Activated T-cell treated with anti-CD3 and anti-CD28 coated beads for 24 hours (primary cell): Measurements from ENCODE around the gene COMMD1.
"Not testable (repeated sequence)": the region's sequence is repeated elsewhere in the genome, so short reads cannot be mapped to it uniquely, and the experiment has no call there.

Source experiments
- DNase-seq: peaks from one replicate; pipeline ENCODE4 v3.0.0-alpha.2; 2020; ENCODE audit warnings: low read depth

Gene COMMD1

DNA sequence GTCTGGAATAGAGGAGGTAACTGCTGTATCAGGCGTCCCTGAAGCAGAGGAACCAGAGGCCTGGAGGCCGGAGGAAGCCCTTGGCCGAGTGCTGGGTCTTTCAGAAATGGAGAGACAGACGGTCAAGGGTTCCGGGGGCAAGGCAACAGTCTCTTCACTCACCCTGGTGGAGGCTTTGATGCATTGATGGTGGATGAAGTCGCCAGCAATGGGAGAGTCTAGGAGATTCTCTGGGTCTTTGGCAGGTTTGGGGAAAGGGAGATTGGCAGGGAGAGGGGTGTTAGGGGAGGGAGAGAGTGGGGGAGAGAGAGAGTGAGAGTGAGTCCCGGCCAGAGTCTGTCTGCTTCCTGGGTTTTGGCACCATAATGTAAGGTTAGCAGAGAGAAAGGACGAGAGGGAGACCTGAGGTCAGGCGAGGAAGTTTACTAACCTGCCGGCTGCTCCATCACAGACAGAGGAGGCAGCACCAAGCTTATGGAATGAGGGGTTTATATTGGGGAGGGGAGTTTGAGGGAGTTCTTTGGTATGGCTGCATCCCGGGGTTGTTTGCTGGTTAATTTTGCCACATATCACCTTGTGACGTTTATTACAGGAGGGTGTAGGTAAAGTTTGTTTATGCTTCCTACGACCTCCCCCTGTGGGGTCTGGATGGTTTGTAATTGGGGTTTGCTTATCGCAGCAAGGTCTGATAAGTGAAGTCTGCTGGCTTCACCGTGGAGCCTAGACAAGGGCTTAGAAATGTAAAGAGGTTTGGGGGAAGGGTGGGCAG, 19.6 kb downstream of the COMMD1 start:
- DNase-seq = no peak

DNA sequence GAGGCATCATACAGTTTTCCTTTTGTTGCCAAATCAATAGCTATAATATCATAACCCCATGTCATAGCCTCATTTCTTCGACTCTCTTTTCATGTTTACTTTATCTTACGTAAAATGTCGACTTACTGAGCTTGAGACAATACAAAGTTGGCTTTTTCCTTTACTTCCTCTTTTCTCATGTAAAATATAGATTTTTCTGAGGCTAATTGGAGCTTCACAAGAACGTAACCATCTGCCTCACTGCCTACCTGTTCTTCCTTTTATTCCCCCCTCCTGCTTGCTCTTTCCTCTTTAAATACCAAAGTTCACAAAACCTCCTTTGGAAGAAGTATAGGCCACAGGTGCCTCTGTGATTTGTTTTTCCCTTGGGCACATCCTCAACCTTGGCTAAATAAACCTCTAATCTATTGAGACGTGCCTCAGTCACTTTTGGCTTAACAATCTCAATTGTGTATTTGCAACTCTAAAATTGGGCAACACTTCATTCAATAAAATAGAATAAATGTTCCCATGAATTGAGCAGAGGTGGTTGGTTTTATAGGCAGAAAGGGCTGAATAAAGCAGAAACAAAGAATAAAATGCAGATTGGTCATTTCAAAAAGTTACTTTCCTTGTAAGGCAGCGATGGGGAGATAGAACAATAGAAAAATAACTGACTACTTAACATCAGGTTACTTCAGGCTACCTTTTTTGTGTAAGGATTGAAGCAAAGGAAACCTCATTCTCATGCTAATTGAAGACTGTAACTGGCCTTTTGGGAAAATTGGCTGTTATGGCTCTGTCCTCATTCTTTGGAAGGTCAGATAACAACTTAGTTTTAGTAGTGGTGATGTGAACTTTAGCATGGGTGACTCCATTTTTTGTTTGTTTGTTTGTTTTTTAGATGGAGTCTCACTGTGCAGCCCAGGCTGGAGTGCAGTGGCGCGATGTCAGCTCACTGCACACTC, 21.3 kb downstream of the COMMD1 start:
- no peak for DNase-seq

DNA sequence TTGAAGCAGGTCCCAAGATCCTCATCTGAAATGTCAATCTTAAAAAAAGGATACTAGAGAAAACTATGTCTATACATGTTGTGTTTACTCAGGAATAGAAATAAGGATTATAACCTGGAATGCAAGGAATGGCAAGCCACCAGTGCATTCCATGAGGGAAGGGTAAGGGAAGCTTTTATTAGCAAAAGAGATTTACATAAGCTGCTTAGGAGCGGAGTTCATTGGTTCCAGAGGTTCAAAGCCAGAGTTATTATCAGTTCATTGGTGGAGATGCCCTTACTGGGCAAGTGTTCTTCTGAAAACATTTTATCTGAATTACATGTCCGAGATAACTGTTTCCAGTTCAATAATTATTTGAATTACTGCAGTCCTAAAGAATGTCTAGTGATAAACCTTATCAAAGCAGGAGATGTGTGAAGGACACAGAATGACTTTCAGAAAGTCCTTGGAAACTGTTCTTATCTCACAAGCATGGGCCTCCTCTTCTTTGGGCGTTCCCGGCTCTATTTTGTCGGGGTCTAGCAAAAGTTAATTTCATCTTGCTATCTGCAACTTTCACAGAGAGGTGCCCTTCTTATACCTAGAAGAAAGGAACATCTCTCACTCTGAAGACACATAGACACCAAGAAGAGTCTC, 23.5 kb downstream of the COMMD1 start:
- no peak for DNase-seq

DNA sequence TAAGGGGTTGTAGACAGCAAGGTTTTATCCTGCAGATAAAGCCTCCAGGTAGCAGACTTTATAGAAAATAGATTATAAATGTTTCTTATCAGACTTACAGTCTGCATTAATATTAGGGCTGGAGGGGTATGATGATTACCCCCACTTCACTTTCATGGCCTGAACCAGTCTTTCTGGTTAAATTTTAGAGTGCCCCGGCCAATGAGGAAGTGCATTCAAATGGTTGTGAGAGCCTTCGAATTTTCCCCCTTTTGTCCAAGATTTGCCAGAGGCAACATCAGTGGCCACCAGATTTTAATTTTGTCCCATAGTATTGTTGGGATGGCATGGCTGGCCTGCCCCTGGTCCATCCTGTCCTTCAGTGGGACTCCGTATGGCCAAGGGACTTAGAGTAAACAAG, 31.6 kb downstream of the COMMD1 start:
- DNase-seq = no peak

DNA sequence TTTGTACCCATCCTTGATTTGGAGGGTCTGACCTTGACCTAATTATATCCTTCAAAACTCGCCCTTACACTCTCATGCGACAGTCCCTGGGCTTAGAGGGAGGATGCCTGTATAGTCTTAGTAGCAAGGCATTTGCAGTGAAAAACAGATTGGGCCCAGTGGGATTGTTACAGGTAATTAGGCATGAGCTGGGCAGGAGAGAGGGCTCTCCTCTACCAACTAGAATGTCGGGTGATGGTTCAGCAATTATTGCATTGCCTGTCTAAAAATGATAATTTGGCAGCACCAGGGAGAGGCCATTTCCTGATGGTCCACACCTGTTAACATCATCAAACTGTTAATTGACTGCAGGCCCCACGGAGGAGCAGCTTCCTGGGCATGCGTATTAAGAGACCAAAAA, 32.4 kb downstream of the COMMD1 start:
- no peak for DNase-seq

DNA sequence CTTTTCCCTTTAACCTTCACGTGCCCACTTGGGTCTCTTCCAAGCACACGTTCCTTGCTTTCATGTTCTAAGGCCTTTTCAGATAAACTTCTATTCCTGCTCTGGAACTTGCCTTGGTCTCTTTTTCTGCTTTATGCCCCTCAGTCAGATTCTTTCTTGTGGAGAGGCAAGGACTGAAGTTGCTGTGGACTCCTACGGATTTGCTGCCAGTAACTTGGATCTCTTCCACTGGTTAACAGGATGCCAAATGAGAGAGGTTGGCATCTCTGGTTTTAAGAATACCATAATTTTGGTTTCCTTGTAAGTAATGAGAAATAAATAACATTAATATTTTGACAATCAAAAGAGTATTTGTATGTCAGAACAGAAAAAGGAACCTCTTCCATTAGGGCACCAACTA, 33.0 kb downstream of the COMMD1 start:
- no peak for DNase-seq

DNA sequence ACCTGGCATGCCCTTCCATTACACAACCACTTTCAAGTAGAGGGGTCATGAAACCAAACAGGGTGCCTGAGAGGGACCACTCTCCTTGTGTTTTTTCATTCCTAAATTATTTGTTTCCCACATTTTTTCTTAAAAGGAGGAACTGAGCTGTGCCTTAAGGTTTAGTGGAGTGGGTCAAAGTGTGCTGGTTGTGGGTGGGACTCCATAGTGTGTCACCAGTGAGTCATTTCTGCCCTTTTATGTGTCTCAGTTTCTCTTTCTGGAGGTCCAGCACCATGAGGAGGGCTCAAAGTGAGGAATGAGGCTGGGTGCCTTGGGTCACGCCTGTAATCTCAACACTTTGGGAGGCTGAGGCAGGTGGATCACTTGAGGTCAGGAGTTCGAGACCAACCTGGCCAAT, 37.8 kb downstream of the COMMD1 start:
- no peak for DNase-seq

DNA sequence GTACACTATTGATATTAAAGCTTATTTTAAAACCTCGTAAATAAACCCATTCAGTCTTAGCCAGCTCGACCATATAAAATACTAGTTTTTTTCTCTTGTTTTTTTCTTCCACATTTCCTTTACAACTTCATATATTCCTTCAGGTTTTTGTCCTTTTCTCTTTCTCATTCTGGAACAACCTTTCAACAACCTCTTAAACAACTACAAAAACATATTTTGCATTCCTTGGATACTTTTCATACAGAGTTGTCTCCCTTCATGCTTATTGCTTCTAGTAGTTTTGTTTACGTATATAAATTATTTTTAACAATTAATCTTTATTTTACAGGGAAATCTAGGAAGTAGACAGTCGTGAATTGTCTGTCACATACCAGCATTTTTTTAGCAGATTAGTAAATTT, 41.2 kb downstream of the COMMD1 start:
- DNase-seq = no peak

DNA sequence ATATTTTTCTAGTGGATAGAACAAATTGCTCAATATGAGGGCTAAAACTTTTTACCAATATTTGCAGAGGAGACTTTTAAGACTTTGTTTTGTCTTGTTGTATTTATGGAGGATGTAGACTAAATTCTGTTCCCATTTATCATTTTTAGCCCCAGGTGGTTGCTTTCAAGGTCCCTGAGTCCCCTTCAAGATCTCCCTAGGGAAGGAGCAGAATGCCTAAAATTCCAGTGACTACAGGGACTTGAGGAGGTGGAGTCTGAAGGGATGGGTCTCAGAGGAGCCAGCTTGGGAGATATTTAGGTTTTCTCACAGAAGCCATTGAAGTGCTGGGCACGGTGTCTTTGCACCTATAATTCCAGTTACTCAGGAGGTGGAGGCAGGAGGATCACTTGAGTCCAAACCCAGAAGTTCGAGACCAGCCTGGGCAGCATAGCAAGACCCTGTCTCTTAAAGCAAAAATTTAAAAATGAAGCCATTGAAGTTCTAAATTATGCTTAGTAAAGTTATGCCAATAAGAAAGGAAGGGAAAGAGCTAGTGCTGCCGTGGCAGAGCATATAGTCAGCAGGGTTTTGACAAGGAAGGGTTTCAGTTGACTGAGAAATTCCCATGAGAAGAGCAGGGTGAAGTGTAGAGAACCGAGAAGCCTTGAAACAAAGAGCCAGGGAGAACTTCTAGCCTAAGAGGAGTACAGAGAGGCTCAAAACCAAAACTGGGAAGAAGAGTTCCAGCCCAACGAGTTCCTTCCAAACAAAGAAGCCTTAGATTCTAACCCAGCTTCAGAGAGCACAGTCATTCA, 43.4 kb downstream of the COMMD1 start:
- DNase-seq = no peak

DNA sequence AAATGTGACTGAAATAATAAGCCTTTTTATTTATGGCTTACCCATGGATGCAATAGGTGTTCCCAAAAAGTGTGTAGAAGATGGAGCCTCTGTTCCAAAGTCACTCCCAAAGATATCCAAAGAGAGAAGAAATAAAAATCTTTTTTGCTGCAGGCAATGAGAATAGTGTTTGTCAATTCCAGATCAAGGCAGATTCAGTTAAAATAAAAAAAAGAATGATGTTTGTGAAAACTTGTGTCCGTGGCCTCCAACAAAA, 43.9 kb downstream of the COMMD1 start:
- no peak for DNase-seq

DNA sequence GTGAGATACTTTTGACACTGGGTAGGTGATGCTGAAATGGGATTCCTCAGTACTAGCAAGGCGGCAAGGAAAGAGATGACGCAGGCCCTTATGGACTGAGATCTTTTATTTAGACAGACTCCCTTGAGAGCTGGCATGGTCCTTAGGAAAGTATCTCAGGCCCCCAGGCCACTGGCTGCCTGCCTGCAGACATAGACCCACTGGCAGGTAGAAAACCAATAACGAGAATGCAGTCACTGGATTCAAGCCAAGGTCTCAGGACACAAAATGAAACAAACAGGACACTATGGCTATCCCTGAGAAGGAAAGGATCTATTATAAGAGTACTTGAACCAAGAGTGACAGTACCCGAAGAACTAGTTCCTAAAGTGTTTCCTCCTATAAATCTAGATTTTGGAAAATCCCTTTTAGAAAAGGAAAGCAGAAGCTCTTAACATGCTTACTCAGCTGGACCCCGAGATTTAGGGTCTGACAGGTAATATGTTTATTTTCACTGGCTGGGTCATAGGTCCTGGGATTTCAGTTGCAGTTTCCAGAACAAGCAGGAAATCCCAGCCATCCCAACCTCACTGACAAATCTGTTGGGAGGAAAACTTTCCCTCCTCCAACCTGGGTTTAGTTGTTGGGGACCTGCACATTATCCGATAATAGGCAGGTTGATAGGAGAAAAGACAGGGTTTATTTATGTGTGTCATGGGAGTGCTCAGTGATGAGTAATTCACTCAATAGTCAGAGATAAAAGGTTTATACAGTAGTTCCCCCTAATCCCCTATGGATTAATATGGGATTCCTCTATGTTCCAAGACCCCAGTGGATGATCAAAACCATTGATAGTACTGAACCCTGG, 44.5 kb downstream of the COMMD1 start:
- DNase-seq = no peak

DNA sequence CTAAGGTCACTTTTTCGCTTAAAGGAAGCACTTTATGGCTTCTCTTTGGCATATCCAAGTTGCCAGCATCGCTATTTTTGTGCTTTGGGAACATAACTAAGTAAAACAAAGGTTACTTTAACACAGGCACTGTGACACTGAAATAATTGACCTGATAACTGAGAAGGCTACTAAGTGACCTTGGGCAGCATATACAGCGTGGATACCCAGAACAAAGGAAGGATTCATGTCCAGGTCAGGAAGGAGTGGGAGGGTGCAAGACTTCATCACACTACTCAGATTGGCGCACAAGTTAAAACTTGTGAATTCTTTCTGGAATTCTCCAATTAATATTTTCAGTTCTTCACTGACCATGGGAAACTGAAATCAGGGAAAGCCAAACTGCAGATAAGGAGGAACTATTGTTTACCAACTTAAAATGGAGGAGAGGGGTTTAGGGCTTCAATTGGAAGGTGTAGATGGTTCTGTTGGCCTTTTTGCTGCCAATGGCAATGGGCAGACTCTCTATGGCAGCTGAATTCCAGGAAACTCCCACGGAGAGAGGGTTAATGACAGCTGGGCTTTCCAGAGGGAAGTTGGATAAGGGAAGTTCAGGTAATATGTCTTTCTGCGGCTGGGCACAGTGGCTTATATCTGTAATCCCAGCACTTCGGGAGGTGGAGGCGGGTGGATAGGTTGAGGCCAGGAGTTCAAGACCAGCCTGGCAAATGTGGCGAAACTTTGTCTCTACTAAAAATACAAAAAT, 45.3 kb downstream of the COMMD1 start:
- no peak for DNase-seq

DNA sequence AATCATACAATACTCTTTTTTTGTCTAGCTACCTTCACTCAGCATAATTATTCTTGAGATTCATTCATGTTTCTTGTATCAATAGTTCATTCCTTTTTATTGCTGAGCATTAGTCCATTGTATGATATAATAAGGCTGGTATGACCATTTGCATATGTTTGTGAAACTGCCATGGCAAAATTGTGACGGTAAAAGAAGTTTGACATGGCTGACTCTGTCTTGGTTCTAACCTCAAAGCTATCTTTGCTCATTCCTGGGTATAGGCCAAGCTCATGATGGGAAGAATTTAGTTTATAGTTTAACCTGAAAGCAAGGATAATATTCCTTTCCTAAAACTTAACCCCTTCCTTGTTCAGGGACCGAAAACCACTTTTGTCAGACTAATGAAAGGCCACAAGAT, 46.4 kb downstream of the COMMD1 start:
- DNase-seq = no peak

DNA sequence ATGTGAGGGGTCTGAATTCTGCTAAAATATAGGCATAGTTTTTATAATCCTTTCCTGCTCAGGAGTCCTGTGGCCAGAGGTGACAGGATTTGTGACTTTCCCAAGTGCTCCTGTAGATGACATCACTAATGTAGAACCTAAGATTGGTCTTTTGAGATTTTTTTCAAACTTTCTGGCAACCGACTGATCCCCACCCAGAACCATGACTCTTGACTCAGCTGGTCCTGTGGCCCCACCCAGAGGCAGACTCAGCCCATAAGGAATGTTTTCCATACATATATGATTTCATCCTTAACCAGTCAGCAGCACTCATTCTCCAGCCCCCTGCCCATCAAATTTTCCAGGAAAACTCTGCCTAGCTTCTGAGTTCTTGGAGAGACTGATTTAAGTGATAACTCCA, 46.8 kb downstream of the COMMD1 start:
- DNase-seq = no peak

DNA sequence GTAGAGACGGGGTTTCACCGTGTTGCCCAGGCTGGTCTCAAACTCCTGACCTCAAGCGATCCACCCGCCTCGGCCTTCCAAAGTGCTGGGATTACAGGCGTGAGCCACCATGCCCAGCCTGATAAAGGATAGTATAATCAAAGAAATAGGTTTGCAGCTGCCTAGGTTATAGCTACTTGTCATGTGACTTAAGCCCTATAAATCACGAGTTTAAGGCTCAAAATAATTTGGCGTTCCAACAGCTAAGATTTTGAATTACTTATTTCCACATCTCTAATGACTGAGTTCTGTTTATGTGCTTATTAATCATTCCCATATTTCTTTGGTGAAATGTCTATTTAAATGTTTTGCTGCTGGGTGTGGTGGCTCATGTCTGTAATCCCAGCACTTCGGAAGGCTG, 49.4 kb downstream of the COMMD1 start:
- DNase-seq = not testable (repeated sequence)

DNA sequence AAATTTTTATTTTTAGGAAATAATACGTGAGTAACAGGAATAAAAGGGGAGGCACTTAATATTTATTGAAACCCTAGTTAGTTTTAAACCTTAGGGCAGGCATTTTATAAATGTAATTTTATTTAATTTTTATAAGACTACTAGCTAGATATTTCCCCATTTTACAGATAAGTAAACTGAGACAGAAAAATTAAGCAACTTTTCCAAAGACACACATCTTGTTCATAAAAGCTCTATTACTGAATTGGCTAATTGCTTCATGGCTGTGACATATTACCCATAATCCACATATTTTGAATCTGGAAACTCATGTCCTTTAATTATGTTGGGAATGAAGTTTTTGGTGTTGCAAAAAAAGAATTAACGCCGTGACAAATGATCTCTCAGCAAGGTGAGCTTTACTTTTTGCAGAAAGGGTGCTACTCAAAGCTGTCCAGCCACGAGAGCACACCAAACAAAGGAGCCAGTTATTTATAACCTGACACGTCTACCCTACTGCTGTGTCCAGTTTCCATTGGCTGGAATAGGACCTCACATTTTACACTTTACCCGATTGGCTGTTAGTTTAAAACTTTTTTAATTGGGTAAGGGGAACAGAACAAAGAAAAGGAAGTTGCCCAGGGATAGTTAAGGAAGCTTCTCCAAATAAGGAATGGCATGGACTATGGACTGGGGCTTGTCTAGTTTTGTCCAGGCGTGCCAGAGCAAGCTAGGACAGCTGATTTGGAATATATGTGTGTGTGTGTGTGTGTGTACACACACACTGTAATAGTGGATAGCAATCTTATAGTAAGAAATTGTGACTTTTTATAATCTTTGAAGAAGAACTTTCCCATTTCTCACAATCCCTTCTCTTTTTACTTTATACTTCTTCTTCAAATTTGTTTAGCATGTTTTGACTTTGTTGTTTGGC, 54.2 kb downstream of the COMMD1 start:
- no peak for DNase-seq

DNA sequence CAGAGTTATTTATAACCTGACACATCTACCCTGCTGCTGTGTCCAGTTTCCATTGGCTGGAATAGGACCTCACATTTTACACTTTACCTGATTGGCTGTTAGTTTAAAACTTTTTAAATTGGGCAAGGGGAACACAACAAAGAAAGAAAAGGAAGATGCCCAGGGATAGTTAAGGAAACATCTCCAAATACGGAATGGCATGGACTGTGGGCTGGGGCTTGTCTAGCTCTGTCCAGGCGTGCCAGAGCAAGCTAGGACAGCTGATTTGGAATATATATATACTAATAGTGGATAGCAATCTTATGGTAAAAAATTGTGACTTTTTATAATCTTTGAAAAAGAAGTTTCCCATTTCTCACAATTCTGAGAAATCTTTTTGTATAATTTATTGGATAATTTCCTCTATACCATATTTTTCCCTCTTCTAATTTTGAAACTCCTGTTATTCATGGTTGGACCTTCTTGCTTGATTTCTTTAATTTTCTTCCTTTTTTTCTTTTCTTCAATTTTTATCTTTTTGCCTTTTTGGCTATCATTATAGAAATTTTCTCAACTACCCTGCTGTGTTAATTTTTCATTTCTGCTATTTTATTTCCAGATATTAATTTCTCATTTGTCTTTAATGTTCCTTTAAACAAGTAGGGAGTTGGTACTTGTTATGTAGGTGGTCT, 55.9 kb downstream of the COMMD1 start:
- no peak for DNase-seq

DNA sequence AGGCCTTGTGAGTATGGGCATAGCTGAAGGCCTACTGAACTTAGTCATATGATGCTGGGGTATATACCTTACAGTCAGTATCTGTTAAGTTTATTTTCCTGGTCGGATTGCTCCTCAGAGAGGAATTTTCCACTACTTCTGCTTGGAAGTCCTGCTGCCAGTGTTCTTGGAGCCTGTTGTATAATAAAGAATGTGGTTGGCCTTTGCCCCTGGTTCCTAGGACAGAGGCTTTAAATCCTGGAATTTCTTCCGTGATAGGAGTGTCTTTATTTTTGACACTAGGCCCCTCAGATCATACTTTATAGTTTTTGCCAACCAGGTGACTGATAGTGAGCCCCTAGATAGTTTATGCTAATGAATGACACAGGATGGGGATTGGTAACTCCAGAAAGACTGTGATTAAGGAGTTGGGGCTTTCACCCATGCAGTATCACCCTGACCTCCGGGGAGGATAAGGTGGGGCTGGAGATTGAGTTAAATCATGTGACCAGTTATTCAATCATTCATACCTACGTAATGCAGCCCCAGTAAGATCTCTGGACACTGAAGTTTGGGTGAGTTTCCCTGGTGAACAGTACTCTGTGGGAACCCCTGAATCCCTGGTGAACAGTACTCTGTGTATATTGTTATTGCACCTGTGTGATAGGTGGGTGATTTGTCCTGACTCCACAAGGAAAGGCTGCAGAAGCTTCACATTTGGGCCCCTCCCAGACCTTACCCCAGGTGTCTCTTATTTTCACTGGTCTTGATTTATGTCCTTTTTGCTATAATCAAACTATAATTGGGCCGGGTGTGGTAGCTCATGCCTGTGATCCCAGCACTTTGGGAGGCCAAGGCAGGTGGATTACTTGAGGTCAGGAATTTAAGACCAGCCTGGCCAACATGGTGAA, 56.9 kb downstream of the COMMD1 start:
- DNase-seq = no peak
